ENCODE results near the gene HSD3B7. TPM values are rescaled to one million over a fixed set of nuclear protein-coding genes. Genes with fewer than 3 reads are reported as not detected.

HSD3B7 gene
- total RNA-seq, 1 donor from 2014 or later = 8.2 TPM

DNA sequence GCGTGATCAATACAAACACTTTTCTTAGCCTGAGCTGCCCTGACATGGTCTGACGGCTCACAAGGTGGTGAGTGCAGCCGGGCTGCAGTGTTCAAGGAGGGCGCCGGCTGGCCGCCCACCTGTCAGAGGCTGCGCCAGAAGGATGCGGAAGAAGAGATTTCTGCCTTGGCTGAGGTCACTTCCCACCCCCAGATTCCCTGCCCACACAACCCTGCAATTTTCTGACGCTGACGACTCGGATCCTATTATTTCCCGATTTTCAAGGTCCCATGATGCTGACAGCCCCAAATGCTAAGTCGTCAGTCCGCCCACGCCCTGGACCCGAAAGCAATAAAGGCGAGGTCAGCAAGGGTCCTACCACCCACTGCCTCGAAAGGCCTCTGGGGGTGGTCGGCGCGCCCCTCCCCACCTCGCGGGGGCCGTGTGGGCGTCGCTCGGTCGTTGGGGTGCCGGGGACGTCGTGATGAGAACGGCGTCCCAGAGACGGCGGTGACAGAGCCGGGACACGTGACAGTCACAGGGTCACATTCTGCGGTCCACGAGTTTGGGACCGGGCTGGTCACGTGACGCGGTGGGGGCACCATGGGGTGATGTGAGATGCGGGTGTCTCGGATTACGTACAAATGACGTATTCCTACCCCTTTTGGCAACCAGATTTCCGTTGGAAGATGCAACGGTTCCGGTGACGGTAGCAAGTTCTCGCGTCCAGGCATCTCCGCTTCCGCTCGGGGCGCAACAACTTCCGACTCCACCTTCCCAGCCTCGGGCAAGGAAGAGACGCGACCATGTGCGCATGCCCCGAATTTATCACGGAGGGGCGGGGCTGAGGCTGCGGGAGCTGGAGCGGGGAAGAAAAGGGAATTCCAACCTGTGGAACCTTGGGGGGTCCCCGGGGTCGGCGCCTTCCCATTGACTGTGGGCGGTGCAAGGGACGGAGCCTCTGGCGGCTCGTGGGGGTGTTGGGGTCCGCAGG is 48.0 kb downstream of the HSD3B7 start, which contains the start of gene STX4:
Gene STX4, plus strand, starts transcription at position 823 of the 973 bp plus-strand sequence. CDS start 248 bp downstream, outside the sequence.
- DNase-seq (ENCODE audit: low read depth) (peak; percentile 87), FAIRE-seq (no peak)
- peaks cover 4% of the 10 kb centered on the region for H3K36me3 ChIP-seq (ENCODE audit: control insufficient read depth, insufficient read depth, low read length)
- peak within 1 kb of the TSS; percentile 67 for H3K4me3 ChIP-seq (ENCODE audit: low read depth, low read length)
- TF ChIP-seq, protein P1, sequence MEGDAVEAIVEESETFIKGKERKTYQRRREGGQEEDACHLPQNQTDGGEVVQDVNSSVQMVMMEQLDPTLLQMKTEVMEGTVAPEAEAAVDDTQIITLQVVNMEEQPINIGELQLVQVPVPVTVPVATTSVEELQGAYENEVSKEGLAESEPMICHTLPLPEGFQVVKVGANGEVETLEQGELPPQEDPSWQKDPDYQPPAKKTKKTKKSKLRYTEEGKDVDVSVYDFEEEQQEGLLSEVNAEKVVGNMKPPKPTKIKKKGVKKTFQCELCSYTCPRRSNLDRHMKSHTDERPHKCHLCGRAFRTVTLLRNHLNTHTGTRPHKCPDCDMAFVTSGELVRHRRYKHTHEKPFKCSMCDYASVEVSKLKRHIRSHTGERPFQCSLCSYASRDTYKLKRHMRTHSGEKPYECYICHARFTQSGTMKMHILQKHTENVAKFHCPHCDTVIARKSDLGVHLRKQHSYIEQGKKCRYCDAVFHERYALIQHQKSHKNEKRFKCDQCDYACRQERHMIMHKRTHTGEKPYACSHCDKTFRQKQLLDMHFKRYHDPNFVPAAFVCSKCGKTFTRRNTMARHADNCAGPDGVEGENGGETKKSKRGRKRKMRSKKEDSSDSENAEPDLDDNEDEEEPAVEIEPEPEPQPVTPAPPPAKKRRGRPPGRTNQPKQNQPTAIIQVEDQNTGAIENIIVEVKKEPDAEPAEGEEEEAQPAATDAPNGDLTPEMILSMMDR (IDR thresholded peaks at IDR 0.05; ENCODE audit: insufficient read depth, low read length, severe bottlenecking) = no peak
- no peaks in the 10 kb centered on the region for H3K27me3 ChIP-seq (ENCODE audit: control insufficient read depth, insufficient read depth, low read length)

DNA sequence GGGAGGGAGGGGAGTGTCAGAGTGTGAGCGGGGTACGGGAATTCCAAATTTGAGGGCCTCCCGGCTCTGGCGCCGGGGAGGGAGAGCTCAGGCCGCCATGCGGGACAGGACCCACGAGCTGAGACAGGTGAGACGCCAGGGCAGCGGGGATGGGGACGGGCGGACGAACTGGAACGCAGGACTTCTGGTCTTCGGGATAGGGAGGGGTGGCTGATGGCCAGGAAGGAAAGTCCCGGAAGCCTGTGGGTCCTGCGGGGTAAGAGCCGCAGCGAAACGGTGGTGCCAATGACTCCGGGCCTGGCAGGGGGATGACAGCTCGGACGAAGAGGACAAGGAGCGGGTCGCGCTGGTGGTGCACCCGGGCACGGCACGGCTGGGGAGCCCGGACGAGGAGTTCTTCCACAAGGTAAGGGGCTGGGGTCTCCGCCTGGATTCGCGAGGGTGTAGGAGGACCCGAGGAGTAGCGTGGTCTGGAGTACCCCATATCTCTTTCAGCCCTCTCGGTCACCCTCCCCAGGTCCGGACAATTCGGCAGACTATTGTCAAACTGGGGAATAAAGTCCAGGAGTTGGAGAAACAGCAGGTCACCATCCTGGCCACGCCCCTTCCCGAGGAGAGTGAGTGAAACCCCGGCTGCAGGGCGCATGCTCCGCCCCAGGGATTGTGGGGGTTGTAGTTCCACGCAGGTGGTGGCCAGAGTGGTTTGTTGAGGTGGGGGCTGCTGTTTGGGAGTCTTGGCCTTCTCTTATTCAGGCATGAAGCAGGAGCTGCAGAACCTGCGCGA is 48.9 kb downstream of the HSD3B7 start:
- peak; percentile 73 for DNase-seq (ENCODE audit: low read depth)
- FAIRE-seq = no peak
- Histone ChIP-seq H3K4me3 (ENCODE audit: low read depth, low read length) (peak overlapping the region; percentile 67), H3K36me3 (ENCODE audit: control insufficient read depth, insufficient read depth, low read length) (peaks cover 10% of the 10 kb centered on the region), H3K27me3 (ENCODE audit: control insufficient read depth, insufficient read depth, low read length) (no peaks in the 10 kb centered on the region)
- TF ChIP-seq, protein P1 (IDR thresholded peaks at IDR 0.05; ENCODE audit: insufficient read depth, low read length, severe bottlenecking) = no peak

GRCh38 chr16:31036691-31037090 is 51.7 kb downstream of the HSD3B7 start:
- FAIRE-seq = no peak
- Histone ChIP-seq H3K27me3 (ENCODE audit: control insufficient read depth, insufficient read depth, low read length) (no peaks in the 10 kb centered on the region), H3K4me3 (ENCODE audit: low read depth, low read length) (no peak overlapping the region), H3K36me3 (ENCODE audit: control insufficient read depth, insufficient read depth, low read length) (peaks cover 23% of the 10 kb centered on the region)
- TF ChIP-seq, protein P1 (IDR thresholded peaks at IDR 0.05; ENCODE audit: insufficient read depth, low read length, severe bottlenecking) = no peak
- DNase-seq (ENCODE audit: low read depth) = no peak

Other genes with a start within 250 kb of the HSD3B7 start
- 10.6 and 14.2 TPM in 2 replicates for gene PHKG2, start 236.8 kb upstream of the HSD3B7 start, total RNA-seq
- gene CFAP119, start 223.1 kb upstream of the HSD3B7 start, total RNA-seq = 0.26 and 1.1 TPM in 2 replicates
- 38.7 and 44.5 TPM in 2 replicates for gene RNF40, start 222.9 kb upstream of the HSD3B7 start, total RNA-seq
- gene ZNF629, start 198.0 kb upstream of the HSD3B7 start, total RNA-seq = 4.2 and 5.0 TPM in 2 replicates
- gene BCL7C, start 91.1 kb upstream of the HSD3B7 start, total RNA-seq = 24.7 and 50.1 TPM in 2 replicates
- 0.26 and 0.38 TPM in 2 replicates for gene CTF1, start 88.6 kb upstream of the HSD3B7 start, total RNA-seq
- gene FBXL19, start 61.6 kb upstream of the HSD3B7 start, total RNA-seq = 7.9 and 10.0 TPM in 2 replicates
- 16.6 and 17.5 TPM in 2 replicates for gene ORAI3, start 36.1 kb upstream of the HSD3B7 start, total RNA-seq
- 1.3 TPM in 2 replicates for gene SETD1A, start 27.5 kb upstream of the HSD3B7 start, total RNA-seq
- gene STX1B, start 25.4 kb downstream of the HSD3B7 start, total RNA-seq = under 0.01 TPM in 1 of 2 replicates, not detected in the other
- gene STX4, start 48.4 kb downstream of the HSD3B7 start, total RNA-seq = 14.7 and 18.7 TPM in 2 replicates
- gene ZNF668, start 89.0 kb downstream of the HSD3B7 start, total RNA-seq = 6.5 and 8.2 TPM in 2 replicates
- gene ZNF646, start 89.2 kb downstream of the HSD3B7 start, total RNA-seq = 6.3 and 10.0 TPM in 2 replicates
- gene PRSS53, start 103.7 kb downstream of the HSD3B7 start, total RNA-seq = 0.90 and 1.1 TPM in 2 replicates
- gene VKORC1, start 109.6 kb downstream of the HSD3B7 start, total RNA-seq = 29.2 and 32.6 TPM in 2 replicates
- gene BCKDK, start 123.2 kb downstream of the HSD3B7 start, total RNA-seq = 7.4 and 7.9 TPM in 2 replicates
- 34.1 and 54.5 TPM in 2 replicates for gene KAT8, start 132.5 kb downstream of the HSD3B7 start, total RNA-seq
- gene PRSS8, start 150.5 kb downstream of the HSD3B7 start, total RNA-seq = 15.0 and 31.0 TPM in 2 replicates
- gene PRSS36, start 164.9 kb downstream of the HSD3B7 start, total RNA-seq = 0.26 and 1.3 TPM in 2 replicates
- gene FUS, start 194.9 kb downstream of the HSD3B7 start, total RNA-seq = 24.2 and 25.0 TPM in 2 replicates
- gene PYCARD, start 217.6 kb downstream of the HSD3B7 start, total RNA-seq = 88.2 and 147 TPM in 2 replicates
- gene TRIM72, start 228.9 kb downstream of the HSD3B7 start, total RNA-seq = under 0.01 TPM in 1 of 2 replicates, not detected in the other
- gene PYDC1, start 231.9 kb downstream of the HSD3B7 start, total RNA-seq = not detected in 2 replicates

All from bronchial epithelial cell (primary cell).